Measurements from ENCODE around the gene ECSCR.

The ECSCR gene

DNA sequence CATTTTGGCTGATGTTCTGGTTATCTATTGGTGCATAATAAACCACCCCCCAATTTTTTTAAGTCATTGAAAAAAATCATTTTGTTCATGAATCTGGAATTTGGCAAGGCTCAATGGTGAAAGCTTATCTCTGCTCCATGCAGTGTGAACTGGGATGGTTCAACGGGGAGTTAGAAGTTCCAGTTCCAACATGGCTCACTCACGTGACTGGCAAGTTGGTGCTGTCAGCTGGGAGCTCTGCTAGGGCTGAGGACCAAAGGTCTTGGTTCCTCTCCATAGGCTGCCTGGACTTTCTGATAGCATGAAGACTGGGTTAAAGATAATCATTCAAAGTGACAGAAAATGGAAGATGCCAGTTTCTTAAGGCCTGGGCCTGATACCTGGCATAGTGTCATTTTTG, 55.6 kb downstream of the ECSCR start:
- DNase-seq (ENCODE audit: extremely low read depth, low read depth) = no peak
- no peak for TF ChIP-seq CTCF (IDR thresholded peaks at IDR 0.05; ENCODE audit: low read depth, low read length)

- DNase-seq (ENCODE audit: extremely low read depth, low read depth) = no peak
These were observed 58.1 kb downstream of the ECSCR start for GRCh38 chr5:139404484-139404840.

DNA sequence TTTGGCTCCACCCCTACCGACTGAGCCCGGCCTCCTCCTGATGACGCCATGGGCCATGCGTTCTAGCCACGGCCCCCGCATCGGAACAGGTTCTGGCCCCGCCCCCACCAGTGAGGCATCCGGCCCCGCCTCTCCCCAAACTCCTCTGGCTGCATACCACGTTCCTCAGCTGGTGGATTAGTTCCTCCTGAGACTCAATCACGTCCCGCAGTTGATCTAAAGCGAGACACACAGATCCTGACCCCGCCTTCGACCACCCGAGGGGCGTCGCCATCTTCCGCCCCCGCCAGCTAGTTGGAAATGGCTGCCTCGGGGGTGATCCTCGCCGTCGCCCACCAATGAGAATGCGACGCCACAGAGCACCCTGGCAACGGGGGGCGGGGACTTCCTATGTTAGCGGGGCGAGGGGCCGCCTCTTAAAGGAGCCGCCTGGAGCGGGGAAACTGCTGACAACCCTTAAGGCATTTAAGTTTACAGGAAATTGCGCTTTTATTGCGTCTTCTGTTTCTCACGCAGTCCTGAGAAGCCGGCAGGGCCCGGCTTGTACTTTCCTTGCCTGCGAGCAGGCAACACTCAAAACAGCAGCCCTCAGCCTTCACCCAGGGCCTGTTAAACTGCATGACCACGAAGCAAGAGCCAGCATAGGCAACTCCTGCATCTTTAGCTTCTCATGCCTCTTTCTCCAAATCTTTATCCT, 58.6 kb downstream of the ECSCR start, which contains the start of gene SPATA24:
SPATA24 (minus strand) TSS at position 303 of the 697 bp plus-strand sequence; CDS start at position 274, 29 bp downstream.
- DNase-seq (ENCODE audit: extremely low read depth, low read depth) = peak; percentile 93
- TF ChIP-seq CTCF (IDR thresholded peaks at IDR 0.05; ENCODE audit: low read depth, low read length) = no peak

More at GRCh38 chr5:139404484-139404840, 58.1 kb downstream of the ECSCR start:
- no peak for TF ChIP-seq CTCF (IDR thresholded peaks at IDR 0.05; ENCODE audit: low read depth, low read length)

- TF ChIP-seq CTCF (IDR thresholded peaks at IDR 0.05; ENCODE audit: low read depth, low read length) = no peak
- DNase-seq (ENCODE audit: extremely low read depth, low read depth) = no peak
These were observed 59.1 kb downstream of the ECSCR start for GRCh38 chr5:139403418-139403786.

DNA sequence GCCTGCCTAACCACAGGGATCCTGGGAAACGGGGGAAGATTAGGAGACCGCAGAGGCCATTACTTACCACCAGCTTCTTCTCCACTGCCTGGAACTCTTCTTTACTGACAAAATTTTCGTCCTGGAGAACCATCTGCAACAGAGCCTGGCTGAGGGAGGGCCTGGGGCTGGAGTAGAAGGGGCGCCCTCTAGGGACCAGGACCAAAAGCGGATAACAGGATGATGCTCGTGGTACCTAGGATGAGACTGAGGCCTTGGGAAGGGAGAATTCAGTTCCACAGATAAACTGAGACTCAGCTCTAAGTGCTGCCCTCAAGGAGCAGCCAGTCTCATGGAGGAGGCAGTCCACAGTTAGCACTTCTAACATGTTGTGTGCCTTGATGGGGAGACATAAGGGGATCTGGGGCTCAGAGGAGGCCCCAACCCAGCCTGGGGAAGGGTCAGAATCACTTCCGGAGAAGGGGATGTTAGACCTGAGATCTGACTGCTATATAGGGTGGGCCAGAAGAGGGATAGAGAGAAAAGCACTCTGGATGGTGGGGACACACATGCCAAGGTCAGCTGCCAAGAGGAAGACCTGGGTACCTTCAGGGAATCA, 59.9 kb downstream of the ECSCR start:
- DNase-seq (ENCODE audit: extremely low read depth, low read depth) = no peak

DNA sequence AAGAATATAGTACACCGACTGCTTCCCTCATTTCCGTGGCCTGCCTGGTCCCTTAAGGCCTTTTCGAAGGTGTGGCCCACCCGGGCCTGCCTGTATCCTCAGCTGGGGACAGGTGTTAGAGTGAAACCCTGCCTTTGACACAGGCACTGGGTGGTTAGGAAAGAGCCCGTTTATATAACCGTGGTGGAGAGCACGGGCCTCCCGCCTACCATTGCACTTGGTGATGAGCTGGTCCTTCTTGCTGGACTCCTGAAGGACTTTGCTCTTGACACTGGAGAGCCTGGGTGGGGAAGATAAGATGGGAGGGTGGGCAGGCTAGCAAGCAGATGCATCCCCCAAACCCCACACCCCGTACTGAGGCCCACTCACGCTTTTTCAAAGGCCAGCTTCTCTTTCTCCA, 61.0 kb downstream of the ECSCR start:
- no peak for DNase-seq (ENCODE audit: extremely low read depth, low read depth)
- TF ChIP-seq CTCF (IDR thresholded peaks at IDR 0.05; ENCODE audit: low read depth, low read length) = no peak

More for the DNA sequence above, 59.9 kb downstream of the ECSCR start:
- TF ChIP-seq CTCF (IDR thresholded peaks at IDR 0.05; ENCODE audit: low read depth, low read length) = peak; percentile 28

GRCh38 chr5:139399501-139400121, 62.9 kb downstream of the ECSCR start:
- DNase-seq (ENCODE audit: extremely low read depth, low read depth) = no peak
- no peak for TF ChIP-seq CTCF (IDR thresholded peaks at IDR 0.05; ENCODE audit: low read depth, low read length)
